ENCODE measurements around the gene CST3. TPM values are rescaled to one million over a fixed set of nuclear protein-coding genes. Genes with fewer than 3 reads are reported as not detected.

Gene CST3
- total RNA-seq, 1 donor: 229 TPM

GRCh38 chr20:23614163-23614562, 23.6 kb downstream of the CST3 start:
- TF ChIP-seq CTCF (IDR thresholded peaks at IDR 0.05; ENCODE audit: extremely low read depth, low read depth, low read length): no peak
- no peak for DNase-seq (ENCODE audit: insufficient read length, low spot score, missing footprints)
- no peak overlapping the region for H2AFZ ChIP-seq (ENCODE audit: low read length)
- H3K4me3 ChIP-seq (ENCODE audit: insufficient read depth, low read length): no peak overlapping the region
- no peaks in the 10 kb centered on the region for H3K79me2 ChIP-seq (ENCODE audit: insufficient read depth, low read length)
- no peak overlapping the region for H3K27ac ChIP-seq (ENCODE audit: low read depth, low read length)
- H3K4me2 ChIP-seq (ENCODE audit: insufficient read depth, low read length): no peak overlapping the region
- H4K20me1 ChIP-seq (ENCODE audit: insufficient read depth, low read length): no peaks in the 10 kb centered on the region
- H3K9me3 ChIP-seq (ENCODE audit: low read depth, low read length): no peaks in the 10 kb centered on the region
- no peaks in the 10 kb centered on the region for H3K4me1 ChIP-seq (ENCODE audit: insufficient read depth, low read length)
- H3K36me3 ChIP-seq (ENCODE audit: insufficient read depth, low read length): no peaks in the 10 kb centered on the region
- no peaks in the 10 kb centered on the region for H3K27me3 ChIP-seq (ENCODE audit: insufficient read depth, low read length)

- Histone ChIP-seq H3K4me1 (ENCODE audit: insufficient read depth, low read length) (no peaks in the 10 kb centered on the region), H4K20me1 (ENCODE audit: insufficient read depth, low read length) (no peaks in the 10 kb centered on the region), H3K27ac (ENCODE audit: low read depth, low read length) (no peak overlapping the region), H2AFZ (ENCODE audit: low read length) (no peak overlapping the region), H3K4me2 (ENCODE audit: insufficient read depth, low read length) (no peak overlapping the region), H3K27me3 (ENCODE audit: insufficient read depth, low read length) (no peaks in the 10 kb centered on the region), H3K79me2 (ENCODE audit: insufficient read depth, low read length) (no peaks in the 10 kb centered on the region), H3K4me3 (ENCODE audit: insufficient read depth, low read length) (no peak overlapping the region), H3K36me3 (ENCODE audit: insufficient read depth, low read length) (no peaks in the 10 kb centered on the region), H3K9me3 (ENCODE audit: low read depth, low read length) (no peaks in the 10 kb centered on the region)
- no peak for TF ChIP-seq CTCF (IDR thresholded peaks at IDR 0.05; ENCODE audit: extremely low read depth, low read depth, low read length)
- DNase-seq (ENCODE audit: insufficient read length, low spot score, missing footprints): no peak
These were observed 24.1 kb downstream of the CST3 start for GRCh38 chr20:23613676-23614075.

GRCh38 chr20:23612396-23612795, 25.4 kb downstream of the CST3 start:
- Histone ChIP-seq H3K36me3 (ENCODE audit: insufficient read depth, low read length) (no peaks in the 10 kb centered on the region), H3K27ac (ENCODE audit: low read depth, low read length) (no peak overlapping the region), H4K20me1 (ENCODE audit: insufficient read depth, low read length) (no peaks in the 10 kb centered on the region), H3K9me3 (ENCODE audit: low read depth, low read length) (no peaks in the 10 kb centered on the region), H2AFZ (ENCODE audit: low read length) (no peak overlapping the region), H3K4me3 (ENCODE audit: insufficient read depth, low read length) (no peak overlapping the region), H3K4me2 (ENCODE audit: insufficient read depth, low read length) (no peak overlapping the region), H3K4me1 (ENCODE audit: insufficient read depth, low read length) (no peaks in the 10 kb centered on the region), H3K27me3 (ENCODE audit: insufficient read depth, low read length) (no peaks in the 10 kb centered on the region), H3K79me2 (ENCODE audit: insufficient read depth, low read length) (no peaks in the 10 kb centered on the region)
- DNase-seq (ENCODE audit: insufficient read length, low spot score, missing footprints): no peak
- TF ChIP-seq CTCF (IDR thresholded peaks at IDR 0.05; ENCODE audit: extremely low read depth, low read depth, low read length): no peak

GRCh38 chr20:23609486-23610109, 28.2 kb downstream of the CST3 start:
- Histone ChIP-seq H4K20me1 (ENCODE audit: insufficient read depth, low read length) (no peaks in the 10 kb centered on the region), H3K4me1 (ENCODE audit: insufficient read depth, low read length) (no peaks in the 10 kb centered on the region), H3K27ac (ENCODE audit: low read depth, low read length) (no peak overlapping the region), H3K4me2 (ENCODE audit: insufficient read depth, low read length) (no peak overlapping the region), H3K4me3 (ENCODE audit: insufficient read depth, low read length) (no peak overlapping the region), H3K27me3 (ENCODE audit: insufficient read depth, low read length) (peaks cover 5% of the 10 kb centered on the region), H3K36me3 (ENCODE audit: insufficient read depth, low read length) (no peaks in the 10 kb centered on the region), H3K79me2 (ENCODE audit: insufficient read depth, low read length) (no peaks in the 10 kb centered on the region), H2AFZ (ENCODE audit: low read length) (no peak overlapping the region), H3K9me3 (ENCODE audit: low read depth, low read length) (no peaks in the 10 kb centered on the region)
- DNase-seq (ENCODE audit: insufficient read length, low spot score, missing footprints): no peak
- no peak for TF ChIP-seq CTCF (IDR thresholded peaks at IDR 0.05; ENCODE audit: extremely low read depth, low read depth, low read length)
